Astrocyte (in vitro differentiated cells and primary cell): ENCODE data around the gene CLCN3.

Source experiments
- CTCF ChIP-seq: IDR thresholded peaks from 2 replicates; pipeline ENCODE4 v1.5.1; 2011; ENCODE audit warnings: low read depth, mild to moderate bottlenecking, inconsistent platforms, low read length, moderate library complexity; ENCODE audit not compliant: insufficient read depth
- EZH2 ChIP-seq: IDR thresholded peaks from 2 replicates; pipeline ENCODE4 v1.6.1; 2012; ENCODE audit warnings: mild to moderate bottlenecking, low read length, inconsistent platforms; ENCODE audit not compliant: insufficient read depth

- TF ChIP-seq CTCF (no peak), EZH2 (no peak)
Measured at GRCh38 chr4:169655401-169655800, 35.0 kb downstream of the CLCN3 start.
